Right lobe of liver (tissue), 4 donors: ENCODE data around the gene CDH6.

Experiments used
- CTCF ChIP-seq, 4 donors: fragments of 200-600 bp in 3 of 4; fragments of 450-650 bp in 1 of 4; IDR thresholded peaks; one replicate each; pipeline versions ENCODE4 v1.5.1 to v1.8.0; 2016 to 2022; ENCODE audit warnings: antibody characterized with exemption in 4 of 4, mild to moderate bottlenecking in 2 of 4
- POLR2A ChIP-seq: fragments of 450-650 bp; IDR thresholded peaks from one replicate; pipeline ENCODE4 v1.6.1; 2017; ENCODE audit warnings: antibody characterized with exemption, mild to moderate bottlenecking
- donor health status: DM: no; HTN: no; CAD: no.
- donor health status: DM: no; HTN: no; CAD: no.
- donor health status: DM: no; HTN: yes; CAD: no.

- TF ChIP-seq CTCF (IDR thresholded peaks at IDR 0.05), result no peak
- no peak for TF ChIP-seq POLR2A
These were observed 107.0 kb downstream of the CDH6 start for GRCh38 chr5:31300501-31300900.
